Measurements from ENCODE around the gene JMJD4.

Gene JMJD4

GRCh38 chr1:227774821-227775661 lies 39.9 kb upstream of the JMJD4 start:
- TF ChIP-seq, protein P1, sequence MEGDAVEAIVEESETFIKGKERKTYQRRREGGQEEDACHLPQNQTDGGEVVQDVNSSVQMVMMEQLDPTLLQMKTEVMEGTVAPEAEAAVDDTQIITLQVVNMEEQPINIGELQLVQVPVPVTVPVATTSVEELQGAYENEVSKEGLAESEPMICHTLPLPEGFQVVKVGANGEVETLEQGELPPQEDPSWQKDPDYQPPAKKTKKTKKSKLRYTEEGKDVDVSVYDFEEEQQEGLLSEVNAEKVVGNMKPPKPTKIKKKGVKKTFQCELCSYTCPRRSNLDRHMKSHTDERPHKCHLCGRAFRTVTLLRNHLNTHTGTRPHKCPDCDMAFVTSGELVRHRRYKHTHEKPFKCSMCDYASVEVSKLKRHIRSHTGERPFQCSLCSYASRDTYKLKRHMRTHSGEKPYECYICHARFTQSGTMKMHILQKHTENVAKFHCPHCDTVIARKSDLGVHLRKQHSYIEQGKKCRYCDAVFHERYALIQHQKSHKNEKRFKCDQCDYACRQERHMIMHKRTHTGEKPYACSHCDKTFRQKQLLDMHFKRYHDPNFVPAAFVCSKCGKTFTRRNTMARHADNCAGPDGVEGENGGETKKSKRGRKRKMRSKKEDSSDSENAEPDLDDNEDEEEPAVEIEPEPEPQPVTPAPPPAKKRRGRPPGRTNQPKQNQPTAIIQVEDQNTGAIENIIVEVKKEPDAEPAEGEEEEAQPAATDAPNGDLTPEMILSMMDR (IDR thresholded peaks at IDR 0.05; ENCODE audit: low read depth, low read length): no peak
- no peak for TF ChIP-seq POLR2A (IDR thresholded peaks at IDR 0.05; ENCODE audit: extremely low read depth, insufficient read length)
- no peak for TF ChIP-seq MYC (IDR thresholded peaks at IDR 0.05; ENCODE audit: low read depth, low read length)
- TF ChIP-seq, protein P2, sequence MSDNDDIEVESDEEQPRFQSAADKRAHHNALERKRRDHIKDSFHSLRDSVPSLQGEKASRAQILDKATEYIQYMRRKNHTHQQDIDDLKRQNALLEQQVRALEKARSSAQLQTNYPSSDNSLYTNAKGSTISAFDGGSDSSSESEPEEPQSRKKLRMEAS (IDR thresholded peaks at IDR 0.05; ENCODE audit: low read depth, low read length): no peak
- DNase-seq (ENCODE audit: low read depth): no peak
- H3K4me3 ChIP-seq (ENCODE audit: low read depth, low read length): no peak overlapping the region

- TF ChIP-seq, protein P2 (IDR thresholded peaks at IDR 0.05; ENCODE audit: low read depth, low read length): no peak
- no peak for TF ChIP-seq MYC (IDR thresholded peaks at IDR 0.05; ENCODE audit: low read depth, low read length)
- TF ChIP-seq POLR2A (IDR thresholded peaks at IDR 0.05; ENCODE audit: extremely low read depth, insufficient read length): no peak
- TF ChIP-seq, protein P1 (IDR thresholded peaks at IDR 0.05; ENCODE audit: low read depth, low read length): no peak
These were observed 39.1 kb upstream of the JMJD4 start for GRCh38 chr1:227774051-227774731.

DNA sequence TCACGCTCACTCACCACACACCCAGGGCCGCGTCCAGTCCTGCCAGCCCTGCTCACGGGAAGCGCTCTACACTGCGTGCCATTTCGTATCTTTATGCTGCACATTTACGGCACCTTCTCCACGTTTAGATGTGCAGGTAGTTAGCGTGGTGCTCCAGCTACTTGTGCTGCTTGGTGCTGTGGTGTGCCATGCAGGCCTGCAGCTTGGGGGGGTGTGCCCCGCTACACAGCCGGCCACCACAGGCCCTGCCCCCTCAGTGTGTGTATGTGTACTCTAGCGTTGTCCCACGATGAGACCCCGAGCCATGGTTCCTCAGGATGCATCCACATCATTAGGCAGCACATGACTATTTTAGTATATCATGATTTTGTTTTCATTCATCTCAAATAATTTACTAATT lies 38.5 kb upstream of the JMJD4 start:
- TF ChIP-seq MYC (IDR thresholded peaks at IDR 0.05; ENCODE audit: low read depth, low read length): no peak
- TF ChIP-seq POLR2A (IDR thresholded peaks at IDR 0.05; ENCODE audit: extremely low read depth, insufficient read length): no peak
- TF ChIP-seq, protein P2 (IDR thresholded peaks at IDR 0.05; ENCODE audit: low read depth, low read length): no peak
- TF ChIP-seq, protein P1 (IDR thresholded peaks at IDR 0.05; ENCODE audit: low read depth, low read length): no peak

More at GRCh38 chr1:227774051-227774731, 39.1 kb upstream of the JMJD4 start:
- H3K4me3 ChIP-seq (ENCODE audit: low read depth, low read length): no peak overlapping the region
- peak; percentile 32 for DNase-seq (ENCODE audit: low read depth)

GRCh38 chr1:227771771-227772170 lies 36.7 kb upstream of the JMJD4 start:
- H3K4me3 ChIP-seq (ENCODE audit: low read depth, low read length): no peak overlapping the region
- DNase-seq (ENCODE audit: low read depth): no peak
- TF ChIP-seq MYC (IDR thresholded peaks at IDR 0.05; ENCODE audit: low read depth, low read length): no peak
- TF ChIP-seq, protein P2 (IDR thresholded peaks at IDR 0.05; ENCODE audit: low read depth, low read length): no peak
- TF ChIP-seq, protein P1 (IDR thresholded peaks at IDR 0.05; ENCODE audit: low read depth, low read length): no peak
- TF ChIP-seq POLR2A (IDR thresholded peaks at IDR 0.05; ENCODE audit: extremely low read depth, insufficient read length): no peak

More for the DNA sequence above, 38.5 kb upstream of the JMJD4 start:
- DNase-seq (ENCODE audit: low read depth): no peak
- no peak overlapping the region for H3K4me3 ChIP-seq (ENCODE audit: low read depth, low read length)

GRCh38 chr1:227771326-227771725 lies 36.2 kb upstream of the JMJD4 start:
- no peak for DNase-seq (ENCODE audit: low read depth)
- TF ChIP-seq, protein P2 (IDR thresholded peaks at IDR 0.05; ENCODE audit: low read depth, low read length): no peak
- no peak for TF ChIP-seq MYC (IDR thresholded peaks at IDR 0.05; ENCODE audit: low read depth, low read length)

DNA sequence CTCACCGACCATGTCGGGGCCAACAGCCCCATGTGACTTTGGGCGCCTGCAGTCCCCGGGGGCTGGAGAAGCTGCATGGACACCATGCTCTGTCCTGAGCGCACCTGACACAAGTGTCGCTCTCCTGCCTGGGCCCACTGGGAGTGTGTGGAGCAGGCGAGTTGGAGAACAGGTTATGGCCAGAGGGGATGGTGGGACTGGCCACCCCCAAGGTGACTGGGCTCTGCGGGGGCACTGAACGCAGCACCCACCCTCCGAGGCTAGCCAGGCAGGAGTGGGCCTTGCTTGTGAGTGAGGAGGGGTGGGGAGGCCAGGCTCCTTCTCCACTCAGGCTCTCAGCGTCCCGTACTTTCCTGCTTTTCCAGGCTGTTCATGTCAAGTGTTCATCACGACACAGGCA lies 35.7 kb upstream of the JMJD4 start:
- DNase-seq (ENCODE audit: low read depth): no peak
- no peak overlapping the region for H3K4me3 ChIP-seq (ENCODE audit: low read depth, low read length)
- no peak for TF ChIP-seq MYC (IDR thresholded peaks at IDR 0.05; ENCODE audit: low read depth, low read length)
- TF ChIP-seq, protein P2 (IDR thresholded peaks at IDR 0.05; ENCODE audit: low read depth, low read length): no peak
- no peak for TF ChIP-seq POLR2A (IDR thresholded peaks at IDR 0.05; ENCODE audit: extremely low read depth, insufficient read length)
- TF ChIP-seq, protein P1 (IDR thresholded peaks at IDR 0.05; ENCODE audit: low read depth, low read length): no peak

More at GRCh38 chr1:227771326-227771725, 36.2 kb upstream of the JMJD4 start:
- H3K4me3 ChIP-seq (ENCODE audit: low read depth, low read length): no peak overlapping the region
